Fibroblast of pulmonary artery (primary cell): ENCODE results near the gene KSR2.
"Not testable (repeated sequence)": the region's sequence is repeated elsewhere in the genome, so short reads cannot be mapped to it uniquely, and the experiment has no call there.

Experiments
- DNase-seq: peaks from one replicate; pipeline ENCODE4 v3.0.0-alpha.2; 2010; ENCODE audit warnings: low read depth
- H3K4me3 ChIP-seq: replicated peaks from 2 replicates; pipeline ENCODE4 v1.5.1; 2011; ENCODE audit warnings: low read depth, mild to moderate bottlenecking, control low read depth, low read length, moderate library complexity
- CTCF ChIP-seq: IDR thresholded peaks from 2 replicates; pipeline ENCODE4 v1.5.1; 2011; ENCODE audit warnings: mild to moderate bottlenecking, control low read depth, low read length, inconsistent platforms; ENCODE audit errors: missing control alignments

The KSR2 gene

GRCh38 chr12:117643971-117644370 lies 324.8 kb downstream of the KSR2 start:
- no peak for DNase-seq
- TF ChIP-seq CTCF, result no peak
- no peak overlapping the region for H3K4me3 ChIP-seq

- no peak for DNase-seq
- no peak overlapping the region for H3K4me3 ChIP-seq
- TF ChIP-seq CTCF, result no peak
These were observed 326.9 kb downstream of the KSR2 start for GRCh38 chr12:117641885-117642284.

GRCh38 chr12:117640511-117640910 lies 328.3 kb downstream of the KSR2 start:
- no peak for TF ChIP-seq CTCF
- DNase-seq, result no peak
- H3K4me3 ChIP-seq, result no peak overlapping the region

- no peak for TF ChIP-seq CTCF
- no peak overlapping the region for H3K4me3 ChIP-seq
- DNase-seq, result no peak
These were observed 339.3 kb downstream of the KSR2 start for GRCh38 chr12:117629454-117629853.

GRCh38 chr12:117628711-117629110 lies 340.1 kb downstream of the KSR2 start:
- DNase-seq, H3K4me3 ChIP-seq: not testable (repeated sequence)

- DNase-seq, result no peak
- no peak for TF ChIP-seq CTCF
- H3K4me3 ChIP-seq, result no peak overlapping the region
These were observed 346.0 kb downstream of the KSR2 start for GRCh38 chr12:117622741-117623140.

GRCh38 chr12:117622087-117622486 lies 346.7 kb downstream of the KSR2 start:
- TF ChIP-seq CTCF, result no peak
- no peak for DNase-seq
- no peak overlapping the region for H3K4me3 ChIP-seq

GRCh38 chr12:117607778-117608177 lies 361.0 kb downstream of the KSR2 start:
- no peak for TF ChIP-seq CTCF
- DNase-seq, result no peak
- H3K4me3 ChIP-seq, result no peak overlapping the region
